Stimulated activated CD8-positive, alpha-beta memory T cell treated with anti-CD3 and anti-CD28 coated beads, Interleukin-4, amount 100 ng/mL, for 24 hours (primary cell): ENCODE measurements around the gene ERLIN1.

Source experiments
- DNase-seq: peaks from one replicate; pipeline ENCODE4 v3.0.0-alpha.2; 2020; ENCODE audit warnings: low read depth

Gene ERLIN1

GRCh38 chr10:100185364-100186252 lies at the start of gene ERLIN1:
Gene ERLIN1 (minus strand): TSS chr10:100186029. CDS start chr10:100185626, 403 bp downstream.
- peak; percentile 92 for DNase-seq

- no peak for DNase-seq
Measured at GRCh38 chr10:100232101-100232500, 46.3 kb upstream of the ERLIN1 start.

- DNase-seq: no peak
Measured at GRCh38 chr10:100229819-100230422, 44.1 kb upstream of the ERLIN1 start.

- DNase-seq: no peak
Measured at GRCh38 chr10:100223879-100224278, 38.0 kb upstream of the ERLIN1 start.

- DNase-seq: no peak
Measured at GRCh38 chr10:100222529-100222928, 36.7 kb upstream of the ERLIN1 start.

GRCh38 chr10:100216006-100216405 lies 30.2 kb upstream of the ERLIN1 start:
- DNase-seq: no peak

- DNase-seq: no peak
Measured at GRCh38 chr10:100209303-100209702, 23.5 kb upstream of the ERLIN1 start.

GRCh38 chr10:100208276-100208675 lies 22.4 kb upstream of the ERLIN1 start:
- DNase-seq: no peak

GRCh38 chr10:100204370-100204769 lies 18.5 kb upstream of the ERLIN1 start:
- no peak for DNase-seq

- no peak for DNase-seq
Measured at GRCh38 chr10:100201549-100201948, 15.7 kb upstream of the ERLIN1 start.

- DNase-seq: no peak
Measured at GRCh38 chr10:100194711-100195110, 8.9 kb upstream of the ERLIN1 start.

- DNase-seq: no peak
Measured at GRCh38 chr10:100192350-100192749, 6.5 kb upstream of the ERLIN1 start.

- DNase-seq: peak; percentile 0
Measured at GRCh38 chr10:100186253-100187212, 704 bp upstream of the ERLIN1 start.

GRCh38 chr10:100184840-100185239 lies 989 bp downstream of the ERLIN1 start:
- DNase-seq: no peak

GRCh38 chr10:100184426-100184825 lies 1.4 kb downstream of the ERLIN1 start:
- DNase-seq: no peak

GRCh38 chr10:100183481-100183880 lies 2.3 kb downstream of the ERLIN1 start:
- no peak for DNase-seq

GRCh38 chr10:100182908-100183307 lies 2.9 kb downstream of the ERLIN1 start:
- no peak for DNase-seq

GRCh38 chr10:100182281-100182680 lies 3.5 kb downstream of the ERLIN1 start:
- no peak for DNase-seq

GRCh38 chr10:100175875-100176274 lies 10.0 kb downstream of the ERLIN1 start:
- no peak for DNase-seq

- DNase-seq: no peak
Measured at GRCh38 chr10:100174699-100175677, 10.8 kb downstream of the ERLIN1 start.

- no peak for DNase-seq
Measured at GRCh38 chr10:100173035-100173434, 12.8 kb downstream of the ERLIN1 start.
